Astrocyte (in vitro differentiated cells and primary cell): ENCODE measurements around the gene OR7A10. TPM values are rescaled to one million over a fixed set of nuclear protein-coding genes. Genes with fewer than 3 reads are reported as not detected.

Source experiments
- DNase-seq: peaks from one replicate; pipeline ENCODE4 v3.0.0-alpha.2; 2010; ENCODE audit warnings: low read depth
- FAIRE-seq: peaks from 2 replicates; lab custom pipeline; 2011; peaks lifted over from hg19 to GRCh38; lab: Jason Lieb, UNC
- H2AFZ ChIP-seq: 2 replicates; pipeline ENCODE4 v1.6.0; 2012; ENCODE audit warnings: low read depth, low read length, inconsistent platforms
- H3K27ac ChIP-seq: 2 replicates; pipeline ENCODE4 v1.5.1; 2011; ENCODE audit warnings: low read depth, low read length, inconsistent platforms
- H3K27me3 ChIP-seq: 2 replicates; pipeline ENCODE4 v1.6.0; 2011; ENCODE audit warnings: low read length, inconsistent platforms; ENCODE audit not compliant: insufficient read depth
- H3K36me3 ChIP-seq: 2 replicates; pipeline ENCODE4 v1.5.1; 2011; ENCODE audit warnings: low read length, inconsistent platforms; ENCODE audit not compliant: insufficient read depth
- H3K4me1 ChIP-seq: 2 replicates; pipeline ENCODE4 v1.5.1; 2011; ENCODE audit warnings: low read length, inconsistent platforms; ENCODE audit not compliant: insufficient read depth
- H3K4me2 ChIP-seq: 2 replicates; pipeline ENCODE4 v1.6.0; 2012; ENCODE audit warnings: low read length, inconsistent platforms
- H3K4me3 ChIP-seq: 2 replicates; pipeline ENCODE4 v1.5.1; 2011; ENCODE audit warnings: low read depth, mild to moderate bottlenecking, low read length, inconsistent platforms; ENCODE audit not compliant: insufficient read depth
- H3K79me2 ChIP-seq: 2 replicates; pipeline ENCODE4 v1.6.0; 2012; ENCODE audit warnings: mild to moderate bottlenecking, low read length, inconsistent platforms; ENCODE audit not compliant: insufficient read depth
- H3K9ac ChIP-seq: 2 replicates; pipeline ENCODE4 v1.6.0; 2012; ENCODE audit warnings: mild to moderate bottlenecking, low read length, inconsistent platforms
- H3K9me3 ChIP-seq: 2 replicates; pipeline ENCODE4 v1.5.1; 2012; ENCODE audit warnings: low read depth, mild to moderate bottlenecking, low read length, inconsistent platforms; ENCODE audit not compliant: insufficient read depth
- H4K20me1 ChIP-seq: 2 replicates; pipeline ENCODE4 v1.6.0; 2012; ENCODE audit warnings: low read length, inconsistent platforms; ENCODE audit not compliant: insufficient read depth
- H3K27ac Mint-ChIP-seq: one replicate; pipeline ENCODE4 v1.8.0; 2021; ENCODE audit warnings: mild to moderate bottlenecking, mixed read lengths; ENCODE audit not compliant: unreplicated experiment
- H3K27me3 Mint-ChIP-seq: one replicate; pipeline ENCODE4 v1.8.0; 2021; ENCODE audit warnings: low read depth, mixed read lengths; ENCODE audit not compliant: unreplicated experiment
- H3K36me3 Mint-ChIP-seq: one replicate; pipeline ENCODE4 v1.8.0; 2021; ENCODE audit warnings: low read depth, mixed read lengths; ENCODE audit not compliant: unreplicated experiment
- H3K4me1 Mint-ChIP-seq: one replicate; pipeline ENCODE4 v1.8.0; 2021; ENCODE audit warnings: low read depth, mixed read lengths; ENCODE audit not compliant: unreplicated experiment
- H3K4me3 Mint-ChIP-seq: one replicate; pipeline ENCODE4 v1.8.0; 2021; ENCODE audit warnings: mild to moderate bottlenecking, moderate library complexity, mixed read lengths; ENCODE audit not compliant: unreplicated experiment
- H3K9me3 Mint-ChIP-seq: one replicate; pipeline ENCODE4 v1.8.0; 2021; ENCODE audit warnings: mild to moderate bottlenecking, mixed read lengths; ENCODE audit not compliant: unreplicated experiment
- EZH2 ChIP-seq: IDR thresholded peaks from 2 replicates; pipeline ENCODE4 v1.6.1; 2012; ENCODE audit warnings: mild to moderate bottlenecking, low read length, inconsistent platforms; ENCODE audit not compliant: insufficient read depth
- total RNA-seq: library from RNA; stranded (reverse); gene quantifications from 2 replicates; pipeline ENCODE4 v1.2.1, GENCODE V29; 2021
- TF ChIP-seq, protein P1 (sequence below): IDR thresholded peaks from 2 replicates; pipeline ENCODE4 v1.5.1; 2011; ENCODE audit warnings: low read depth, mild to moderate bottlenecking, inconsistent platforms, low read length, moderate library complexity; ENCODE audit not compliant: insufficient read depth

The OR7A10 gene
- total RNA-seq, 1 donor from 2014 or later: not detected

DNA sequence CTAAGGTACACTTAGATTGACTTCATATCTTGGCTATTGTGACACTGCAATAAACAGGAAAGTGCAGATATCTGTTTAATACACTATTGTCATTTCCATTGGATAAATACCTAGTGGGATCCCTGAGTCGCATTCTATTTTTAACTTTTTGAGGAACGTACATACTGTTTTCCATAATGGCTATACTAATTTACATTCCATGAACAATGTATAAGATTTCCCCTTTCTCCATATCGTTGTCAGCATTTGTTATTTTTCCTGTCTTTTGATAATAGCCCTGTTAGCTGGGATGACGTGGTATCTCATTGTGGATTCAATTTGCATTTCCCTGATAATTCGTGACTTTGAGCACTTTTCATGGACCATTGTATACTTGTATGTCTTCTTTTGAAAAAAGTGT is 19.8 kb upstream of the OR7A10 start:
- FAIRE-seq: peak; percentile 29
- no peak overlapping the region for H2AFZ ChIP-seq
- peaks cover 5% of the 10 kb centered on the region for H3K27me3 Mint-ChIP-seq

DNA sequence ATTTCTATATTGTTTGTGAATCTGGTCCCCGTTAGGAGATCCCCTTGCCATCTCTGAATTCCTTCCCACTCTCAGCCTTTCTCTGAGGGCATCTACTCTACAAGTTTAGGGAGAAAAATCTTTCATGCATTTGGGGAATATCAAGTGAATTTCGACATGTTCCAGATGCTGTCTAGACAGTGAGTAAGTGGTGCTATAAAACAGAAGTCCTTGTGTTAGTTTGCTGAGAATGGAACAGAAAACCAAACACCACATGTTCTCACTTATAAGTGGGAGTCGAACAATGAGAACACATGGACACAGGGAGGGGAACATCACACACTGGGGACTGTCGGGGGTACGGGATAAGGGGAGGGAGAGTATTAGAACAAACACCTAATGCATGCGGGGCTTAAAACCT is 5.1 kb downstream of the OR7A10 start:
- H3K4me3 ChIP-seq: no peak overlapping the region

More for the DNA sequence above, 19.8 kb upstream of the OR7A10 start:
- Mint-ChIP-seq H3K4me3 (no peak overlapping the region), H3K4me1 (no peaks in the 10 kb centered on the region), H3K27ac (no peak overlapping the region), H3K36me3 (no peaks in the 10 kb centered on the region), H3K9me3 (peaks cover 2% of the 10 kb centered on the region)
- no peak overlapping the region for H3K9ac ChIP-seq
- TF ChIP-seq, protein P1, sequence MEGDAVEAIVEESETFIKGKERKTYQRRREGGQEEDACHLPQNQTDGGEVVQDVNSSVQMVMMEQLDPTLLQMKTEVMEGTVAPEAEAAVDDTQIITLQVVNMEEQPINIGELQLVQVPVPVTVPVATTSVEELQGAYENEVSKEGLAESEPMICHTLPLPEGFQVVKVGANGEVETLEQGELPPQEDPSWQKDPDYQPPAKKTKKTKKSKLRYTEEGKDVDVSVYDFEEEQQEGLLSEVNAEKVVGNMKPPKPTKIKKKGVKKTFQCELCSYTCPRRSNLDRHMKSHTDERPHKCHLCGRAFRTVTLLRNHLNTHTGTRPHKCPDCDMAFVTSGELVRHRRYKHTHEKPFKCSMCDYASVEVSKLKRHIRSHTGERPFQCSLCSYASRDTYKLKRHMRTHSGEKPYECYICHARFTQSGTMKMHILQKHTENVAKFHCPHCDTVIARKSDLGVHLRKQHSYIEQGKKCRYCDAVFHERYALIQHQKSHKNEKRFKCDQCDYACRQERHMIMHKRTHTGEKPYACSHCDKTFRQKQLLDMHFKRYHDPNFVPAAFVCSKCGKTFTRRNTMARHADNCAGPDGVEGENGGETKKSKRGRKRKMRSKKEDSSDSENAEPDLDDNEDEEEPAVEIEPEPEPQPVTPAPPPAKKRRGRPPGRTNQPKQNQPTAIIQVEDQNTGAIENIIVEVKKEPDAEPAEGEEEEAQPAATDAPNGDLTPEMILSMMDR: no peak
- no peak for TF ChIP-seq EZH2
- H3K27ac ChIP-seq: no peak overlapping the region
- no peak for DNase-seq
- H3K79me2 ChIP-seq: no peaks in the 10 kb centered on the region
- no peak overlapping the region for H3K4me3 ChIP-seq
- no peaks in the 10 kb centered on the region for H3K9me3 ChIP-seq
- H3K4me1 ChIP-seq: no peaks in the 10 kb centered on the region
- no peaks in the 10 kb centered on the region for H4K20me1 ChIP-seq
- no peak overlapping the region for H3K4me2 ChIP-seq
- no peaks in the 10 kb centered on the region for H3K36me3 ChIP-seq
- no peaks in the 10 kb centered on the region for H3K27me3 ChIP-seq

DNA sequence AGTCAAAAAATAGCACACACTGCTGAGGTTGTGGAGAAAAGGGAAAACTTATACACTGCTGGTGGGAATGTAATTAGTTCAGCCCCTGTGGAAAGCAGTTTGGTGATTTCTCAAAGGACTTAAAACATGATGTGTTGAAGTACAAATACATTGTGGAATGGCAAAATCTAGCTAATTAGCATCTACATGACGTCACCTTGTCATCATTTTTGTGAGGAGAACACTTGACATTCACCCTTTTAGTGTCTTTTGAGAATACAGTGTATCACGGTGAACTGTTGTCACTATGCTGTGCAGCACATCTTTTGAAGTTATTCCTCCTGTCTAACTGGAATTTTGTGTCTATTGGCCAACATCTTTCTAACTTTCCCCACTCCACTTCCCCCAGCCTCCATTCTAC is 5.6 kb downstream of the OR7A10 start:
- H3K27ac Mint-ChIP-seq: no peak overlapping the region
- H3K9me3 Mint-ChIP-seq: peaks cover 6% of the 10 kb centered on the region
- no peak overlapping the region for H3K4me3 ChIP-seq
- H3K9ac ChIP-seq: no peak overlapping the region
- no peak overlapping the region for H2AFZ ChIP-seq
- H3K36me3 Mint-ChIP-seq: no peaks in the 10 kb centered on the region
- no peaks in the 10 kb centered on the region for H3K4me1 Mint-ChIP-seq
- TF ChIP-seq EZH2: no peak
- TF ChIP-seq, protein P1: no peak
- no peaks in the 10 kb centered on the region for H3K4me1 ChIP-seq
- no peak overlapping the region for H3K4me3 Mint-ChIP-seq
- no peak for FAIRE-seq
- H3K9me3 ChIP-seq: no peaks in the 10 kb centered on the region
- H3K36me3 ChIP-seq: no peaks in the 10 kb centered on the region
- no peak for DNase-seq
- H3K27me3 Mint-ChIP-seq: peaks cover 5% of the 10 kb centered on the region
- no peaks in the 10 kb centered on the region for H4K20me1 ChIP-seq
- no peaks in the 10 kb centered on the region for H3K27me3 ChIP-seq
- no peaks in the 10 kb centered on the region for H3K79me2 ChIP-seq
- H3K4me2 ChIP-seq: no peak overlapping the region
- H3K27ac ChIP-seq: no peak overlapping the region

More for the DNA sequence above, 5.1 kb downstream of the OR7A10 start:
- Mint-ChIP-seq H3K27ac (no peak overlapping the region), H3K27me3 (peaks cover 5% of the 10 kb centered on the region), H3K9me3 (peaks cover 6% of the 10 kb centered on the region), H3K4me1 (no peaks in the 10 kb centered on the region), H3K36me3 (no peaks in the 10 kb centered on the region), H3K4me3 (no peak overlapping the region)
- no peaks in the 10 kb centered on the region for H3K9me3 ChIP-seq
- DNase-seq (no peak), FAIRE-seq (no peak)
- H3K27ac ChIP-seq: no peak overlapping the region
- no peaks in the 10 kb centered on the region for H3K36me3 ChIP-seq
- no peaks in the 10 kb centered on the region for H4K20me1 ChIP-seq
- no peak overlapping the region for H3K9ac ChIP-seq
- no peak overlapping the region for H2AFZ ChIP-seq
- H3K27me3 ChIP-seq: no peaks in the 10 kb centered on the region
- no peaks in the 10 kb centered on the region for H3K79me2 ChIP-seq
- no peak overlapping the region for H3K4me2 ChIP-seq
- TF ChIP-seq, protein P1: no peak
- no peak for TF ChIP-seq EZH2
- no peaks in the 10 kb centered on the region for H3K4me1 ChIP-seq
